Stimulated activated CD8-positive, alpha-beta memory T cell treated with anti-CD3 and anti-CD28 coated beads, Interleukin-4, amount 100 ng/mL, for 4 hours (primary cell): ENCODE measurements around the gene CAMK1G.

Source experiments
- DNase-seq, 2 donors: peaks; one replicate each; pipeline ENCODE4 v3.0.0-alpha.2; 2020; ENCODE audit warnings: low read depth in 2 of 2, low spot score in 1 of 2

The CAMK1G gene

DNA sequence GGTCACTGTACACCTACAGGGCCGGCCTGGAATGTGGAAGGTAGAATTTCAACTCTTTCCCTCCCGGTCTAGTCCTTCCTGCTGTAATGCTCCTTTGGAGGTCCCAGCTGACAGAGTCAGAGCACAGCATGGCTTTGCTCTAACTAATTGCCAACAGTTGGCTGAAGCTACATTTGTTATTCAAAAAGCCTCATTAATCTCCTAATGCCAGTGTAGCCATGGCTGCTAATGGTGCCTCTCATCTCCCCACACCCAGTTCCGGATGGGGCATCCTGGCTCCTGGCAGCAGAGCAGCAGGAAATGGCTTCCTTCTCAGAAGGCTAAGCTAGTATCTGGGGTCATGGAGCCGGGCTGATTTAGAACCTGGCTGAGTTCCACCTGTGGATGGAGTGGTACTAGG, 18.7 kb upstream of the CAMK1G start:
- no peak for DNase-seq

- DNase-seq, result peak; percentile 17 to 48
Measured at GRCh38 chr1:209565759-209566678, 17.5 kb upstream of the CAMK1G start.

DNA sequence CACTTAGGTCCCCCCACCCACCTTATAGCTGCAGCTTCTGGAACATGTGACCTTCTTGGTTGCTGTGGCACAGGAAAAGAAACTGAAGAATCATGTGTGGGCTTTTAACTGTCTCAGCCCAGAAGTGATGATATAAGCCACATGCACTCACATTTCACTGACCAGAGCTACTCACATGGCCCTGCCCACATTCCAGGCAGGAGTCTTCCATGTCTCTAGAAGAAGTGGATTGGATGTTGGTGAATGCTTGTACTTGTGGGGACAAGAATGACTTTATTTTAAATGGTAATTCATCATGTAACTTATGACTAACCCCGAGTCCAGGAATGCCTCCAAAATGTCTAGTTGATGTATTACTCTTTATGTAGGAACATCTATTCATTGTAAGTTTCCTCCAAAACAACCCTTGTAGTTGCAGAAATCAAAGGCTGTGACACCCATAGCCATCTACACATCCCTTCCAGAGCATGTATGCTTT, 15.8 kb upstream of the CAMK1G start:
- no peak for DNase-seq

GRCh38 chr1:209569455-209570207, 13.9 kb upstream of the CAMK1G start:
- DNase-seq, result peak; percentile 27 to 61

- DNase-seq, result no peak
Measured at GRCh38 chr1:209570743-209571142, 12.8 kb upstream of the CAMK1G start.

DNA sequence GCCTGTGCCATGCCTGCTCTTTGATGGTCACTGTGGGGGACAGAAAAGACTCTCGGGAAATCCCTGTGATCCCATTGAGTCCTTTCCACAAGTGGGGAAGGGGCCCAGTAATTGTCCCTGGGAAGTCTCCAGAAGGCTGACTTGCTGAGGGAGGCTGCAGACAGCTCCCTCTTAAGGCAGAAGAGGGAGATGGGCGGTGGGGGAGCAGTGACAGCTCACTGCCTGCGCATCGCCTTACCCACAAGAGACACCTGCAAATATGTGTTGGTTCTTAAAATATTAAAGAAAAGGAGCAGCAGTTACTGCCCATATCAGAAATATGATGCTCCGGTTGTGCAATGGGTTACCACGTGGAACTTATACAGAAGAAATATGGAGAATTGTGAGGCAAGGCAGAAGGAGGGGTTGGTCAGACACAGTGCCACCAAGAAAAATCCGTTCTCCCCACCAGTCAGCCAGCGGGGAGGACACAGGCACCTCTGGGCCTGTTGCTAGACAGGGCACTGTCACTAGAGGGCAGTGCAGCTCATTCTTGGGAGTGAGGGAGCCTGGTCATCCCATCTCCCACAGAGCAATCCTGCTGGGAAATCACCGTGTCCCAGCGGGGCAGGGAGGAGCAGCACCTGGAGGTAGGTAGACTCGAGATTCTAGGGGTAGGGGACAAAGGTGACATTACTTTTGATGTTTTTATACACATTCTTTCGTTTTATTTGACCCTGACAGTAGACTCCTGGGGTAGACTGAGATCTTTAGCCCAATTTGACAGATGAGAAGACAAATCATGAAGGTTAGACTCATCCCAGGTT, 6.9 kb upstream of the CAMK1G start:
- peak; percentile 16 to 25 for DNase-seq

DNA sequence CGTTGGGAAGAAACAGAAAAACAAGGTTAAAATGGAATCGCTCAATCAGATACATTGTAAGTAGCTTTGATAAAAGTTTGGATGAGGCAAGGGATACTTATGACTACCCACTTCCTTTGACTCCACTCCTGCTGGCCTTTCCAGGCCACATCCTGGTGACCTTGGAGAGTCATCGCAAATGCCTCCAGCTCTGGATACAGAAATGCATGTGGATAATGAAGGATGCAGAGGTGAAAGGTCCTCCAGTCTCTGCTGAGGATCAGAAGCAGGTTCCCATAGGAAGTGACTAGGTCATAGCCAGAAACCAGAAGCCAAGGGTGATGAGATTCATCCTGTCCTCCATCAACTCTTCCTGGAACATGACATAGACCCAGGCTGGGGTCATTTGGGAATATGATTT, 6.2 kb upstream of the CAMK1G start:
- no peak for DNase-seq

GRCh38 chr1:209580577-209580976, 2.9 kb upstream of the CAMK1G start:
- DNase-seq, result no peak

DNA sequence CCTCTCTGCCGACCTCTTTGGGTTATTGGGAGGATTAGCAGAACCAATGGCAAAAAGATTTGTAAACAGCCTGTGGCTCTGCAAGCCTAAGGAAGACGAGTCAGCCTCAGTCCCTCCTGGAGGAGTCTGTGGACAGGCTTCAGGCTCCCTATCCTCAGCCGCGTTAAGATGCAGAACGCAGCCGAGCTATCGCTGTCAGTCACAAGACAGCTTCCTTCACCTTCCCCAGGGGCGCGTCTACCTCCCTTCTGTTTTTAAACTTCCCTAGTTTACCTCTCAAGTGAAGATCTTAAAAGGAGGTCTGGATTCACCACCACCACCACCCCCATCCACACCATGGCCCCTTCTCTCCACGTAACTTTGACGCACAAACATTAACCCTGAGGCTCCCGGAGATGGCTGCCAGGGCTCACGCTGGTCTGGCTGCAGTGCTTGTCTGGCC, 738 bp downstream of the CAMK1G start:
- DNase-seq, result no peak

DNA sequence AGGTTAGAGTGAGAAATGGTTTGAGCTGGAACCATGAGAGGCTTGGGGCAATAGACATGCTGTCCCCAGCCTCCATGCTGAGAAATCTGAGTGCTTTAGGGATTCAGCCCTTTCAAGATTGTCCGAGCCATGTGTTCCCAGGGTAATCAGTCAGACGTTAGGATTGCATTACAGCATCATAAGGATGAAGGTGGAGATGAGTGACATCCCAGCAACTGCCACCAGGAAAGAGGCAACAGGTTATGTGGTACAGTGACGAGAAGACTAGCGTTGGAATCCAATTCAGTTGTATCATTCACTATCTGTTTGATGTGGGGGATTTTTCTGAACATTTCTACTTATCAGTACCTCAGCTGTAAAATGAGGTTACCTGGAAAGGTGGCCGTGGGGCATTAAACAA, 1.7 kb downstream of the CAMK1G start:
- no peak for DNase-seq

DNA sequence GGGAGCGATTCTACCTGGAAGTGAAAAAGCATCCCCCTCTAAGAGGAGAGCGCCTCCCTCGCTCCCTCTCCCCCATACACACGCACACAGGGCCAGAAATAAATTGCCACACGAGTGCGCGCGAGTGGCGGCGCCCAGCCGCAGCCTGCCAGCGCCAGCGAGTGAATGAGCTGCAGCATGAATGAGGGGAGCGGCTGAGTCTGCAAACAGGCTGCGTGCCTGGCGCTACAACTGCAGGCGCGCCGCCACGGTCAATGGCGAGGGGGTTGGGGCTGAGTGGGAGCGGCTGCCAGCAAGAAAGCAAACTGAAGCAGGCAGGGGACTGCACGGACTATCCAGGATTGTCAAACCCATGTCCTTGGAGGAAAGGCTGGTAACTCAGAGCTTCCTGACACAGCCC, 2.2 kb downstream of the CAMK1G start:
- no peak for DNase-seq

- no peak for DNase-seq
Measured at GRCh38 chr1:209586221-209586740, 2.8 kb downstream of the CAMK1G start.

DNA sequence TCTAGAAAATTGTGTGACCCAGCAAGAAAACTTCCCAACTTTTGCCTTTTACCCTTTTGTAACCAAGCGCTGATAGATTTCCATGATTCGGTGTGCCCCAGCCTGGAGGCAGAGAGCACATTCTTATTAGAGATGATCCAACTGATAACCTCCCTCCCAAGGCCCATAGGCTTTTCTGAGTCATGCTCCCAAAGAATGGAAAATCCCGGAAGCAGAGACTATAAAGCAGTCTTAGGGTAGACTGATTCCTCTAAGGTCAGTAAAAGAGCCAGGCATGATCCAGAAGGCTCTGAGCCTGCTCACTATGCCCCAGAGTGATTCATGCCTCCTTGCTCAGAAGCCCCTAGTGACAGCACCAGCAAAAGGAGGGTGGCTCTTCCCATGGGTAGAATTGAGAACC, 4.3 kb downstream of the CAMK1G start:
- no peak for DNase-seq

DNA sequence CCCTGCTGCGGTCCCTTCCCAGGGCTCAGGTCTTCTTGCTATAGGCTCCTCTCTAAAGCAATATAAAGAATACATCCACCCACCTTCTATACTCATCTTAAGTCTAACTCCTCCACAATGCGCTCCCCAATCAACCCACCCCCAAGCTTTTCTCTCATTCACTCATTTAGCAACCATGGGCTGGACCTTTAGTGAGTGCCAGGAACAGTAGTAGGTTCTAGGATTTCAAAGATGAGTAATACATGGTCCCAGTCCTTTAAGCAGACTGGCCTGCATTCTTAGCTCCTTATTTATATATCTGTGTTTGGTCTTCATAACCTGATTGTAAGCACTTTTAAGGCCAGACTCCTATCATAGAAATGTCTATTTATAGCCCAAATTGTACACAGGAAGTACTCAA, 5.9 kb downstream of the CAMK1G start:
- no peak for DNase-seq

DNA sequence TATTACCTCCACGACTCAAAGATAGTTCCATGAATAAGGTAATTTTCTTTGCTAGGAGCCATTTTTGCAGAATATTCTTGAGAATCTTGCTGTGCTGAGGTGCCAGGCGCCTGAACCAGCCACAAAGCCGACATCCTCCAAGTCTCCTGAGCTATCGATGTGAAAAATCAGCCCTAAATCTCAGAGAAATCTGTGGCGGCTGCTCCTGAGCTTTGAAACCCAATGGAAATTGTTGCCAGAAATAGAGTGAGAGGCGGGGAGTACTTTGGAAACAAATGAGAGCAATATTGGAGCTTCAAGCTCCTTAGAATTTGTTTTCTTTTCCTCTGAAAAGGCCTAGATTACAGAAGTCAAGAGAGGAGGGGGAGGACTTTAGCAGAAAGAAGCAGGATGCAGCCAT, 6.3 kb downstream of the CAMK1G start:
- DNase-seq, result no peak

DNA sequence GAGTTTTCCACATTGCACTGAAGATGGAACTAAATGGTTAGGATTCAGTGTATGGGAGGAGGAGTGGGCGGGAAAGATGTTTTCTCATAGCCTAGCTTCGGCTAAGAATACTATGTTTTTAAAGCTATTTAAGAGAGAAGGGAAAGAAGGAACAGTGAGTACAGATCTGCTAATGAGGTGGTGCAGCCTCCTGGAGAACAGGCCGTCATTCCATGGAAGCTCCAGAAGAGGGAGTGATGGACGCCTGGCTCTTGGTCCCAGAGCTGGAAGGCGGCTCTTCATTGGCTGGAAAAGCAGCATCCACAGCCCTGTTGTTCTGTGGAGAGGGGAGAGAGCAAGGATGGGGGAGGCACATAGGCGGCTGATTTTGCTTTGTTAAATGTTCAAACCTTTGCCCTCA, 6.9 kb downstream of the CAMK1G start:
- no peak for DNase-seq

DNA sequence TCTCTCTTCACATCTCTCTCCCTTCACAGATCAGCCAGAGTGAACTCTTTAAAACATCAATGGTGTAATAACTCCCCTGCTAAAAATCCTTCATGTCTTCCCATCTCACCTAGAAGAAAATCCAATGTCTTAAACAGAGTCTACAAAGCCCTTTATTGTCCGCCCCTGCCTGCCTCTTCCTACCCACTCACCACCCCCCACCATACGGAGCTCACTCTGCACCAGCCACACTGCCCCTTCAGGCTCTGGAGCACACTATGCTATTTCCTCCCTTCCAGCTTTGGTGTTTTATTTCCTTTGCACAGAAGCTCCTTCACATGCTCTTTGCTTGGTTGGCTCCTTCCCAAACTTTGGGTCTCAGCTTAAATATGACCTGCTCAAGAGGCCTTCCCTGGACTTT, 10.2 kb downstream of the CAMK1G start:
- no peak for DNase-seq

DNA sequence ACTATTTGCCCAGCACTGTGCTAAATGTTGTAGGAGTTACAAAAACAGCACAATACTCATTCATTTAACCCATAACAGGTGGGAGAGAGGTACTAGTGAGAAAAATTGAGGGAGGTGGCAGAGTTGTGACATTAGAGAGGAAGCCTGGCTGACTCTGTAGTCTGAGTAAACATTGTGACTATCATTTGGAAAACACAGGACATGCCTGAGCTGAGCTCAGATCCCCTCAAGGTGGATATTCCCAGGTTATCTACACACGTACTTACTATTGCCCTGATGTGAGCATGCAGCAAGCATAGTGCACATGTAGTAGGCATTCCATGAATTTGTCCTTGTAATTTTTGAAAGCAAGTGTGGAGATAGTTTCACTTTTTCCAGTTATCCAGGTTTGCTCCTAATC, 10.9 kb downstream of the CAMK1G start:
- no peak for DNase-seq

GRCh38 chr1:209595028-209595427, 11.5 kb downstream of the CAMK1G start:
- no peak for DNase-seq

DNA sequence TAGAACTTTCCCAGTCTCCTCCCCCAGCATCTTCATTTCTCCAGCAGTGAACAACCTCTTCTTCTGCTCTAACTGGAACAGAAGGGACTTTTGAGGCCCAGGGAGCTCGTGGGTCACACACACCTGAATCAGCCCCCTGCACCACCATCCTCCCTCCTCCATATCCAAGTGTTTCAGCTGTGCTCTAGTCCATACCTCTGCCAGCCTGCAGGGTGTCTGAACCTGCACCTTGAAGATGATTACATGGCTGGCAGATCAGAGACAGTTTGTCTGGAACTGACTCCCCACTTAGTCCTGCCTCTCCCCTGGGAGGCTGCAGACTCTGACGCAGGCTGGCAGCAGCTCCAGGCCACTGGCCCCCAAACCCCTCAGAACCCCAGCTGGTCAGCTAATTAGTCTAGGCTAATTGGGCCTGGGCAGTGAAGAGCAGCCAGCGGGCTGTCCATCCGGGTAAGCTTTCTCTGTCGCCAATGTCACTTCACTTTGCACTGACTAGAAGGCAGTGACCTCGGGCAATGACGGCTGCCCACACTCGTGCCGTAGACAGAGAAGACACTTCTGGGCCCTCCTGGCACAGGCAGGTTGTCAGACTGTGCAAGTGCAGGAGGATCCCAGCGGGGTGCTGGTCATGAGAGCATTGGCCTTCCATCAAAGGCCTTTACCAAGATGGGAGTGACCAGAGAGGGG, 12.2 kb downstream of the CAMK1G start:
- DNase-seq, result no peak

GRCh38 chr1:209597499-209597898, 14.0 kb downstream of the CAMK1G start:
- DNase-seq, result no peak
